Measurements from ENCODE around the gene SH3YL1.

Gene SH3YL1

DNA sequence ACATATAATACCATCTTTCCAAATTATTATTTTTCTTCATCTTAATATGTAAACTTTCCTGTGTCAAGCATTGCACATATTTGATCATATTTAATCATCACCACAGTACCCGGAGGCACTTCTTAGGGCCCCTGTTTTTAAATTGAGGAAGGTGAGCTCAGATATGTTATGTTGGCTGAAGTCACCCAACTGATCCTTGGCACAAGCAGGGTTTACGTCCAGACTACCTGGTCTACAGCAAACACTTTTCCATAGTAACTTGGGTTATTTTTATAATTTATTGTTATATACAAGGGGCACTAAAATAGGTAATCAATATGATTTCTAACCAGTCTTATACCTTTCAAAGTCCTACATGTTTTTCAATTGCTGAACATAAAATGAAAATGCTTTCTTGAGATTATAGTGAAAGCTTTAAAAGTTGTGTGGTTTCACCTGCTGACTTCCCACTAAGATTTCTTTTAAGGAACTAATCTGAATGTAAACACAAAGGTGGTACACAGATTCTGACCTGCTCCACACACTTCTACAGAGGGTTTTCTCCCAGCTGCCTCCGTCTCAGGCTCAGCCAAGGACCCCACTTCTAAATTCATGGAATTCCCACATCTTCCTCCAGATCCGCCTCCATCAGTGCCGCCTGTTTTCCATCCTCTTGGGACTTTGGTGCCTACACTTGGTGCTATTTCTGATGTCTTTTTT is 52.2 kb downstream of the SH3YL1 start:
- no peak for DNase-seq

DNA sequence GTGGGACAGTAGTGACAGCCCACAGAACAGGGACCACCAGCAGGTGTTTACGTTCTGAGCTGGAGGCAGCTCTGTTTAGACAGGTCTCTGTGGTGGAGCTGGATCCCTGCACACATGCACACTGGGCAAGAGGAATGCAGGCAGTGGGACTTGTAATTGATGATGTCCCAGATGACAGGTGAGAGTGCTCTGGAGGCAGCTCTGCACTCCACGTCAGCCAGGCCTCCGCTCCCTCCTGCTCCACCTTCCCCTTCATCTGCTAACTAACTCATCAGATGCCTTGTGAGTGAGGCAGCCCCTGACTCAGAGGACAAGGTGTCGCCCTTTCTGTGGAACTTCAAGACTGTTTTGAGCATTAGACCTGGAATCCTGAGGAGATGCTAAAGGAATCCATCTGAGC is 53.2 kb downstream of the SH3YL1 start:
- no peak for DNase-seq

DNA sequence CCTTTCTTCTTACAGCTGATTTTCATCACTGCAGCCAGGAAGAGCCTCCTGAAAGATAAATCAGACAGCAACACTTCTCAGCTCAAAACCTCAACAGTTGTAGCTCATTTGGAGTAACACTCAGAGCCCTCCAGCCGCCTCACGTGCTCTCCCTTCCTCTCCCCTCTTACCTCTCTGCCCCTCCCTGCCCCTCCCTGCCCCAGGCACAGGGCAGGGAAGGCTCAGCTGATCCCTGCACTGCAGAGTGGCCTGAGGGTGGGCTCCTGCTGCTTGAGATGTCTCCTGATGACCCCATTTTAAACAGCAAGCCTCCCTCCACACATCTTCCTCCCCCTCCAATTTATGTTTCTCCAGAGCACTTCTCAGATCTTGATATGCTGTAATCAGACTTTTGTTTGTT is 54.4 kb downstream of the SH3YL1 start:
- DNase-seq = no peak

DNA sequence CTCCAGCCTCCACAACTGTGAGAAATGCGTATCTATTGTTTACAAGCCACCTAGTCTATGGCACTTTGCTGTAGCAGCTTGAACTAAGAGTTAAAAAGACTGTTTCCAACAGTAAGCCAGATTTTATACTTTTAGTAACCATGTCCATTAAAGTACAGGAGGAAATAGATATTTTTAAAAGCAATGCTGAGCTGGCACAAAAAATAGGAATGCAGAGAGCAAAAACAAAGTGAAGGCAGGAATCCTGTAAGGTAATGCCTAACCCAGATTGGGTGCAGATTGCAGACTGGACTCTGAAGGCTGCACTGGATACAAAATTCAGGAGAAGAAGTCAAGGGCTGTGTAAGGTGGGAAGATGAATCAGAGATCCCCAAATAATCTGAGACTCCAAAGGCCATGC is 55.5 kb downstream of the SH3YL1 start:
- DNase-seq = no peak

DNA sequence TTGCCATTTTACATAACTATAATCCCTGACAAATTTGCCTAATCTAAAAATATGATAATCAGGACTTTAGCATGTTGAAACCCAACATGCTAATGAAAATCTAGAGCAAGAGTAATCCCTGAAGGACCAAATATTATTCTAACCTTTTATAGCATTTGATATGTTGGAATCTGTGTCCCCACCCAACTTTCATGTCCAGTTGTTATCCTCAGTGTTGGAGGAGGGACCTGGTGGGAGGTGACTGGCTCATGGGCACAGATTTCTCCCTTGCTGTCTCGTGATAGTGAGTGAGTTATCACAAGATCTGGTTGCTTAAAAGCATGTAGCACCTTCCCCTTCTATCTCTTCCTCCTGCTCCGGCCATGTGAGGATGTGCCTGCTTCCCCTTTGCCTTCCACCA is 59.8 kb downstream of the SH3YL1 start:
- DNase-seq = no peak

DNA sequence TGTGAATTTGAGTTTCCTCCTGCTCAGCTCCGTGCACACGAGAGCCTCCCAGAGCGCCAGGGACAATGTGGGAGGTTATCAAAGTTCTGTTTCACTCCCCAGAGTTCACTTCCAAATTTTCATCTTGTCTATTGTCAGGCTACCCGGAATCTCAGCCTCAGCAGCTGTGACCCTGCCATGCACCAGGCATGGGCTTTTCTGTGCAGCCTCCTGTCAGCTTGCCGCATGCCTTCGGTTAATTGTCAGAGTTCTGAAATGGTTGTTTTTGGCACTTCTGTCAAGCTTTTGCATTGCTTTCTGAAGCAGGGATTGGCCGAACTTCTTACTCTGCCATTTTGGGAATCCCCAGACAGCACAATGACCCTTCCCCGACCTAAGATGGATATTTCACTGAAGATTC is 60.4 kb downstream of the SH3YL1 start:
- no peak for DNase-seq

DNA sequence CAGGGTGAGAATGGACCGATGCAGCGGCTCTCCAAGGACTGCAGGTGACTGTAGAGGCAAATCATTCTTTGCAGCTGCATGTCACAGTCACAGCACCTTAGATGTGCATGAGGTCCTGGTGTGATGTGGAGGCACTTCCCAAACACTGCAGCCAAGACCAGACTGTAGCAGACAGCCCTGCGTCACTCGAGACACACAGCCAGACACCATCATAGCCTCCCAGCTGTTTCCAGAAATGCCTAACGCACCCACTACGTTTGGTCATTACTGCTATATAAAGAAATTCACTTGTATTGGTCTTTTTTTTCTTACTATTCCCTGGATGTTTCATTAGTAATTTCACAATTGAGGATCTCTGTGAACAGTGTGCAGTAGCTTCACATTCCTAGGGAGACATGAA is 60.9 kb downstream of the SH3YL1 start:
- DNase-seq = no peak

DNA sequence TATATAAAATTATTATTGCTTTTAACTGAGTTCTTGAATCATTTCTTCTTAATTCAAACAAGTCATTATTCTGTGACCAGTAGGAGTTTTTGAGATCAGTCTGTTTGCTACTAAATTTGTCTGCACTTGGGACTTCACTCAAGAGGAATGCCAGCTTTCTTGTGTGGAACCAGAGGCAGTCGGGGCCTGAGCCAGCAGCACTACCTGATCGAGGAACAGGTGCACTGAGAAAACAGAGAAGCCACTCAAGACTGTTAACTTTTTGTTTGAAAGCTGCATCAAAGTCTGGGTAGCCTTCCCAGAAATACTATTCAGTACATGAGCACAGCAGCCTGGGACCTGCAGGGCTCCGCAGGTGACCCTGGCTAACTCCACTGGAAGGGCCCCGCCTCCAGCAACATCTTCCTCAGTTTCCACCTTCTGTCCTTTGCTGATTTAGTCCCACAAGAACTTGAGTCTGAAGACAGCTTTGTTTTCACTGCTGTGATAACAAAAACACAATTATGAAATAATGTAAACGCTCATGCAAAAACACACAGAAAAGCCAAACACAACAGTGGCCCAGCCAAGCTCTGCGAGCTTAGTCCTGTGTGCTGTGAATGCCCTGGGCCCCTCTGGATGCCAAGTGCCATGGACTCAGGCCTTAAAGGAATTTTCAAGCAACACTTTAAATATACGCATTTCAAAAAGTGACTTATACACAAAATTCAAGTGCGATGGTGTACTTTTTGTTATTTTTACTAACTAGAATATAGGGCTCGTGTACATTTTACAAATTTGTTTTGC is 62.0 kb downstream of the SH3YL1 start:
- DNase-seq = no peak

DNA sequence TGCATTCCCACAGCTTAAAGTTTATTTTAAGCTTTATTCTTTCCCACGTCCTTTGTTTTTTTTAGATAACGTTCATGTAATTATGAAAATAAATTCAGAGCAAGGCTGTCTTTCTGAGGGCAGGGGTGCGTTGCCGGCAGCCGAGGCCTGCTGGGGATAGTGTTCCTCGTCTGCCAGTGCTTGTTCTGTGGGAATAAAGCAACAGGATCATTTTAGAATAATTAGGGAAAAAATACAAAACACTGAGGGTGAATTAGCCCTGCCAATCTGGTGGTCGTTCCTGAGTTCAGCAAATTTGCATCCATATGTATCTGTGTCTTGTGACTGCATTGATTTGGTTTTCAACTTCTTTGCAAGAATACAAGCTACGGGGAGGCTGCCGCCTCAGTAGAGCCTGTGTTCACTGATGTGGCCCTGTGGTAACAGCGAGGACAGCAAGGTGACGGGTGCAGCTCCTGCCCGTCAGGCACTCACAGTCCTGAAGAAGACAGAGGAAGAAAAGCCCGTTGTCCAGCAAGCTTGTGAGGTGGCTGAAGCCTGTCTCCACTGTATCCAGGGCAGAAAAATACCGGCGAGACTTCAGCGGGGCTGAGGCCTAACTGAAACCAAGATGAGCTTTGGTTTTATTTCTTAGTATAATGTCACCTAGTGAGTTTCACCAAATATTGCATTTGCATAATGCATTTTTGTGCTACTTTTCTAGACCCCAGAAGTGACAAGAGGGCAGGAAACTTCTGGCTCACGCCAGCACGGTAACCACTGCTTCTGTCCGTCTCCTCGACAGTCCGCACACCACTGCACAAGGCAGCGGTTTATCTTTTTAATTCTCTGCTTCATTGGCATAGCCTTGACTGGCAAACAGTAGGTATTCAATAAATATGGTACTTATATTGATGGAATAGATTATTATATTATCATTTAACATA is 64.5 kb downstream of the SH3YL1 start:
- no peak for DNase-seq

DNA sequence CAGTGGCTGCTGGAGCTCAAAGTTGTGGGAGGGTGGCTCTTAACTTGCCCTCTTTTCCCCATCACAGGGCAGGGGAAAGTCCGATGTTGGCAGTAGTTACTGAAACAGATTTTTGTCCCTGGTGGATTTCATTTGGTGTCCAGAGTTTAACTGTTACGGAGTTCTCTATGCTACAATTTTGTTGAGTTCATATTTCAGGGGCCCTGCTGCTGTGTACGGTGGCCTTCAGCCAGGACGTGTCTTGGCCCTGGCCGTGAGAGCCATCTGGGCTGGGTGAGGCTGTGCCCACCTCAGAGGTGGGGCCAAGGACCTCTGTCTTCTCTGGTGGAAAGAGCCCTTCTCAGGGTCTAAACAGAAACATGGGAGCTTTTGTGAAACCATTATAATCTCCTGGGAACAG is 67.4 kb downstream of the SH3YL1 start:
- no peak for DNase-seq

DNA sequence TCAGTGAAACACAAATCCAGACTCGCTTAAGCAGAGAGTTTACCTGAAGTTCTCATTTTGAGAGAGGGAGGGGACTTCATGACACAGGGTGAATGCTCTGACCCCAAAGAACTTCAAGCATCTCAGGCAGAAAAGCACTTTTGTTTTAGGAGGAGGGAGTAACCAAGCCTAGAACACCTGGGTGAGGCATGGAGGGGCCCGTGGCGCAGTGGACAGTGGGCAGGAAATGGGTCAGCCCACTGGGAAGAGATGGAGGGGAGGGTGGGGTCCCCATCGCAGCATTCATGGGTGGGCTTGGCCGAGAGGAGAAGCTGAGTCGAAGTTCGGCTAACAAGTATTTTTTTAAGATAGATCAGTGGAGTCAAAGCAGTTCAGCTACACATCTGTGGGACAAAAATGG is 67.9 kb downstream of the SH3YL1 start:
- DNase-seq = no peak

DNA sequence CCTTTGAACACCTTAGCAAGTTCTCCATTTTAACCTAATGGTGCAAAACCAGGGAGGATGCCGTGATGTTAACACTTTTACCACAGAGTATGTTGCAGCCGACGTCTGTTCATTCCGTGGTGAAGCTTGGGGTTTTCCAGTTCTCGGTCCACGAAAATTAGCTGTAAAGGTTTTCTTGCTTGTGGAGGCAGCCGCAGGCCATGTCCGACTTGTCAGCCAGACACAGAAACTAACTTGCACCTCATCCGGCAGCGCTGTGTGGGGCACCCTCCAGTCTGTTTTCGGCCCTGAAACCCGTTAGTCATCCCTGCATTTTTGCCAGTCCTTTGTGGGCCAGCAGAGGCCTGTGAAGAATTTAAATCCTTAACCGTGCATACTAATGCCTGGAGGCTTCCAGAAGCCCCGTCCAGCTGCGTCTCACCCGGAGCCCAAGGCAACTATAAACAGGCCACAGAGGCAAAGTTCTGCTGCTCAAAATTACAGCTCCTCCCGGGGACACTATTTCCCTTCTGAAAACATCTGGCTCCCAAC is 70.6 kb downstream of the SH3YL1 start:
- DNase-seq = no peak

DNA sequence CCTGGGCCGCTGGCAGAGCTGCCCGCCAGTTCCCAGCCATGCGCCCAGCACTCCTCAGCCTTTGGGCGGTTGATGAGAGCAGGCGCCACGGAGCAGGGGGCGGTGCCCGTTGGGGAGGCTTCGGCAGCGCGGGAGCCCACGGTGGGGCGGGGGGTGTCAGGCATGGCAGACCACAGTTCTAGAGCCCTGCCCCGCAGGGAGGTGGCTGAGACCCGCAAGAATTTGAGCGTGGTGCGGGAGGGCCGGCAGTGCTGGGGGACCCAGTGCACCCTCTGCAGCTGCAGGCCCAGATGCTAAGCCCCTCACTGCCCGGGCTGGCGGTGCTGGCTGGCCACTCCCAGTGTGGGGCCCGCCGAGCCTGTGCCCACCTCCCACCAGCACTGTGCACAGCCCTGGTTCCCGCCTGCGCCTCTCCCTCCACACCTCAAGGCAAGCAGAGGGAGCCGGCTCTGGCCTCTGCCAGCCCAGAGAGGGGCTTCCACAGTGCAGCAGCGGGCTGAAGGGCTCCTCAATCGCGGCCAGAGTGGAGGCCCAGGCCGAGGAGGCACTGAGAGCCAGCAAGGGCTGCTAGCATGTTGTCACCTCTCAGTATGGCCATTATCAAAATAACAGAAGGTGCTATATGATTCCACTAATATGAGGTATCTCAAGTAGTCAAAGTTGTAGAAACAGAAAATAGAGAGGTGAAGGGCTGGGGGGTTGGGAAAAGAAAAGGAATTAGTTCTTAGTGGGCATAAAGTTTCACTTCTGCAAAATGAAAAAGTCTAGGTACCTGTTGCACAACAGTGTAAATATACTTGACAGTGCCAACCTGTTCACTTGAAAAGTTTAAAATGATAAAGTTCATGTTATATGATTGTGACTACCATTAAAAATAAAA is 72.3 kb downstream of the SH3YL1 start:
- no peak for DNase-seq

DNA sequence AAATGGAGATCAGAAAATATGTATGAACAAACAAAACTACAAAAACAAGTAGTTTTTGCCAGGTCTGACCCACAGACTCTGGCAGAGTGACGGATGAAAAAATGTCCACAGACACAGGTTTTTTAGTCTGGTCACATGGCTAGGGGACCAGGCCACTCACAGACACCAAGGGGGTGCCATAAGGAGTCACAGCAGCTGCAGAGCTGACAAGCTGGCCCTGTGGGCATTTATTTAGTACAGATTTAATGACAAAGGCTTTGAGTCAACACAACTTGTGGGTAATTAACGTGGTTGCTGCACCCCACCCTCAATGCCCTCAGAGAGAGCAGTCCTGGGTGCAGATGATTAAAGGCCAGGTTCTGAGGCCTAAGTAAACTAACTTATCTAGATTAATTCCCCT is 76.0 kb downstream of the SH3YL1 start:
- DNase-seq = no peak

DNA sequence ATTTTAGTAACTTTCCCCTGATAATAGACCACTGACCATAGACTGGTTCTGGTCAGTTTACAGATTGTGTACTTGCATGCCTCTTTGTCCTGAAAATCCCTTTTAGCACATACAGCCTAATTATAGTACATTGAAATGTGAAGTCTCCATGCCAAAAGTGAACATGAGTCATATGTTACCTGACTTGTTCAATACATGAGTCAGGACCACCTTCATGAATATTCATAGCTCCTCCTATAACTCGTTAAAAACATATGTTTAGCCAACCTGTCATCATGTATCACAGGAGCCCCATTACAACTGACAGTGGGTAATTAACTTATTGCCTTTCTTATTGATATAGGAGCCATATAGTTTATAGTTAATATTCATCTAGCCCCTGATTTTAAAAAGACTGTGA is 78.6 kb downstream of the SH3YL1 start:
- DNase-seq = no peak

DNA sequence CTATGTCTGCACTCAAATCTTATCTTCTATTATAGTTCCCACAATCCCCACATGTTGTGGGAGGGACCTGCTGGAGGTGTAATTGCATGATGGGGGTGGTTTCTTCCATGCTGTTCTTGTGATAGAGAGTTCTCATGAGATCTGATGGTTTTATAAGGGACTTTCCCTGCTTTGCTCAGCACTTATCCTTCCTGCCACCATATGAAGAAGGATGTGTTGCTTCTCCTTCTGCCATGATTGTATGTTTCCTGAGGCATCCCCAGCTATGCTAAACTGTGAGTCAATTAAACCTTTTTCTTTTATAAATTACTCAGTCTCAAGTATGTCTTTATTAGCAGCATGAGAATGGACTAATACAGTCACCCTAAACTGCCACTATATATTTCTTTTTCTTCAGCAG is 79.1 kb downstream of the SH3YL1 start:
- no peak for DNase-seq

DNA sequence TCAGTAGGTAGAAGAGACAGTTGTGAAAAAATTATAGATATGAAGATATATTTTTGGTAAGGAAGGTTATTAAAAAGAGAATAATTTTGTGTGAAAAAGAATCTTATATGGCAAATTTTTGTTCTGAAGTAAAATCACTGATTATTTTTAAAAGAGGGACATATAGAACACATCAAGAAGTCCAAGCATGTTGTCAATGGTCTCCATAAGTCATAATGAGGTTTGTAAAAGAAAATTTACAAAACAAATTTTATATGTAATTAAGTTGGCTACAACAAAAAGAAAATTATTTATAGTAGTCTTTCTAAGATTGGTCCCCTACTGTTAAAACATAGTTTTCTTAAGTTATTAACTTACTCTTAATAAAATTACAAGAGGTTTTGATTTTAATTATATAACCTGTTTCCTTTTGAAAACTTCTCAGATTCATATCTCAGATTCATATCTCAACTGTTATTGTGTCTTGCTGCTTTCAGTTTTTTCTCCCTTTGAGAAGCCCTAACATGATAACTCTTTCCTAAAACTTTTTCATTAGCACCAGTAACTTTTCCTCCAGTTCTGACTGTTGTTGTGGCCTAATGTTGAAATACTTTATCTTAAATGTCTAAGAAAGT is 81.2 kb downstream of the SH3YL1 start:
- no peak for DNase-seq

DNA sequence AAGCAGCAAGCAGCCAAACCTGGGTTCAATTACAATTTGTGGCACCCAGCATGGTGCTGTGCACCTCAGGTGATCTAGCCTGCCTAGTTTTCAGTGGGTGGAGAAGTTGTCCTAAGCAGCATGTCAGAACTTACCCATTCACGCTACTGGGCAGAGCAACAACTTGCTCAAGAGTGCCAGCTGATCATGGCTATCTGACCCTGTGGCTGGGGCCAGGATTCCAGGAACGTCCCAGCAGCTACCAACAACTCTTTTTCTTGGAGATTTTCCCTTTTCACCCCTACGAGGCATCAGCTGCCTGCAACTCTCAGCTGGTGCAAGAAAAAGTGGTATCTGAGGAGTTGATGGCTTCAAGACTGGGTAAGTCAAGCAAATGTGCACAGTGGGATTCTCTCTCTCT is 83.5 kb downstream of the SH3YL1 start:
- DNase-seq = no peak

DNA sequence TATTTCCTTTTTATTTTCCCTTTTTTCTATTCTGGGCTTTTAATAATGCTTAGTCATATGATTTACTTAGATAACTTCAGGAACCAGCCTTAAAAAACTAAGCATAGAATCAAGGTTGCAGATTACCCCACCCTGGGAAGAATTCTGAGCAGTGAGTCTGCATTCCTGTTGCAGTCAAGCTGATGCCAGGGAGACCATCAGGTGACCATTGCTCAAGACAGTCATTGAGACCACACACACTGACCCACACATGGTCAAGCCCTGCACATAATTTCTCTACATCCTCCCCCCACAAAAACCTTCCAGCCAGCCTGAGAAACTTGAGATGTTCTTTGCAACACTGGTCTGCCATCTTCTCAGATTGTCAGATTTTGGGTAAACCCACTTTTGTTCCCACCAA is 83.9 kb downstream of the SH3YL1 start:
- no peak for DNase-seq

DNA sequence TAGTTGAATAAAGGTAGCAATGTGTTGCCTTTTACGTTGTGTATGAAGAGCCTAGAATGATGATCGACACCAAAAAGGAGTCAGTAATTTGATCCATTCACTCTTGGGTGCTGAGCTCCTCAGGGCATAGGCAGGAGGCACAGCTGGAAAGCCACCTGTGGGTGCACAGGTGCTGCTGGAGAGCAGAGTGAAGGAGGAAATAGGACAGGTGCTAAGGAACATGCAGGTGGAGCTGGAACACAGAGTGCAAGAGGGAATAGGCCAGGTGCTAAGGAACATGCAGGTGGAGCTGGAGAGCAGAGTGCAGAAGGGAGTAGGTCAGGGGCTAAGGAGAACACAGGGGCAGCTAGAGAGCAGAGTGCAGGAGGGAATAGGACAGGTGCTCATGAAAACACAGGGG is 86.1 kb downstream of the SH3YL1 start:
- no peak for DNase-seq

DNA sequence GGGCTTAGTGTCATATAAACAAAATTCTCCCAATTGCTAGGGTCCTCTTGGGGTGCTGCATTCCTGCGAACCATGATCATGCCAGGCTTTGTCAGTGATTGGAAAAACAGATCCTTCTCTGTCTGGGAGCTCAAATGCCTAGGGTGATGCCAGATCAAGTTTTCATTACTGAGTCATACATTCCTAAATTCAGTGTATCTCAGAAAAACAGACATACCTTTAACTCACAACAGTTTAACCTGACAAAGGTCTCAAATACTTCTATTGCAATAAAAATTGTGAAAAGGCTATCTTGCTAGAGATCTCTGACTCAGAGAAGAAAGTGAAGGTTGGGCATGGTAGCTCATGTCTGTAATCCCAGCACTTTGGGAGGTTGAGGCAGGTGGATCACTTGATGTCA is 86.9 kb downstream of the SH3YL1 start:
- no peak for DNase-seq
